ENCODE measurements around the gene ACMSD. TPM values are rescaled to one million over a fixed set of nuclear protein-coding genes. Genes with fewer than 3 reads are reported as not detected.
"Not testable (repeated sequence)": the region's sequence is repeated elsewhere in the genome, so short reads cannot be mapped to it uniquely, and the experiment has no call there.

The ACMSD gene
- total RNA-seq, 4 donors from 2014 or later, result not detected

DNA sequence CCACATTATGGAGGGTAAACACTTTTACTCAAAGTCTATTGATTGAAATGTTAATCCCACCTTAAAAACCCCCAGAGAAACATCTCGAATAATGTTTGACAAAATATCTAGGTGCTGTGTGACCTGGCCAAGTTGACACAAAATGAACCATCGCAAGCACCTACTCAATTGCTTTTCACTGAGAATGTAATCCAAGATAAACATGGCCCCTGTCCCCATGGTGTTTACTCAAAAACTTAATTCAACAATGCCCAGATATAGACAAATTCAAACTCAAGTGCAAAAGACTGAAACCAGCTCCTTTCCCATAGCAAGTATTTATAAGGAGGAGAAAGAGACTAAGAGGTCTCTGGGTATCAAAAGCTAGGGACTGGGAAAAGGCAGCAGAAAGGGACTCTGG, 15.0 kb upstream of the ACMSD start:
- intact Hi-C loops (cut with DNase I; ENCODE audit: low total_unique reads), result no loop called here
- H3K4me3 ChIP-seq (ENCODE audit: low read depth, poor library complexity, severe bottlenecking), result no peak overlapping the region
- no peak for DNase-seq (ENCODE audit: low spot score in 2 of 2)
- TF ChIP-seq POLR2A (IDR thresholded peaks at IDR 0.05) (no peak), CTCF (IDR thresholded peaks at IDR 0.05) (no peak)
- 85 to 89% methylated on average over 2 of the region's 2 CpGs for WGBS, 2 donors

DNA sequence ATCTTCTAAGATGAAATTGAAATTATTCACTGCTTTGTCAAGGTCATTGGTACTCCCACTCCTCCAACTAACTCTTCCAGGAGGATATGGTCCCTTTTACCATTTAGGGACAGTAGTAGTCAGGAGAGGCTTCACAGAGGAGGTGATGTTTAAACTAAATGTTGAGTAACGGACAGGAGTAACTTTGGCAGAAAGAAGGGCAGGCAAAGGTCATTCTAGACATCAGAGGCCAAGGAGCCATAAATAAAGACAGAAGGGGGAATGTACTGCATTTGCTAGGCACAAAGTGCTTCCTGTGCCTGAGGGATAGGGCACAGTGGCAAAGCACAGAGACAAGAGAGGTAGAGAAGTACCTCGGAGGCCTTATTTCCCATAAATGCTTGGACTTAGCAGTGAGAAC, 14.6 kb upstream of the ACMSD start:
- no peak for DNase-seq (ENCODE audit: low spot score in 2 of 2)
- no peak overlapping the region for H3K4me3 ChIP-seq (ENCODE audit: low read depth, poor library complexity, severe bottlenecking)
- 45 to 61% methylated on average over 2 of the region's 2 CpGs for WGBS, 2 donors
- intact Hi-C loops (cut with DNase I; ENCODE audit: low total_unique reads), result no loop called here
- TF ChIP-seq POLR2A (IDR thresholded peaks at IDR 0.05), result no peak
- no peak for TF ChIP-seq CTCF (IDR thresholded peaks at IDR 0.05)

GRCh38 chr2:134825716-134826115, 12.7 kb upstream of the ACMSD start:
- DNase-seq (ENCODE audit: low spot score in 2 of 2); H3K4me3 ChIP-seq (ENCODE audit: low read depth, poor library complexity, severe bottlenecking); intact Hi-C loops (cut with DNase I; ENCODE audit: low total_unique reads): not testable (repeated sequence)
- WGBS, 2 donors, result 81 to 88% methylated on average over 11 to 12 of the region's 13 CpGs

- no peak for DNase-seq (ENCODE audit: low spot score in 2 of 2)
- no peak overlapping the region for H3K4me3 ChIP-seq (ENCODE audit: low read depth, poor library complexity, severe bottlenecking)
- TF ChIP-seq POLR2A (IDR thresholded peaks at IDR 0.05) (no peak), CTCF (IDR thresholded peaks at IDR 0.05) (no peak)
- 91 to 95% methylated on average over 1 of the region's 1 CpG for WGBS, 2 donors
- intact Hi-C loops (cut with DNase I; ENCODE audit: low total_unique reads), result loop anchor here (10.0 kb wide), 1 partner anchor 1591 kb away; no protein-coding TSS in a partner anchor
Observed at GRCh38 chr2:134835471-134835870, 2.9 kb upstream of the ACMSD start.

- TF ChIP-seq CTCF (IDR thresholded peaks at IDR 0.05) (no peak), POLR2A (IDR thresholded peaks at IDR 0.05) (no peak)
- DNase-seq (ENCODE audit: low spot score in 2 of 2), result no peak
- WGBS, 2 donors, result 60 to 64% methylated on average over 2 of the region's 2 CpGs
- intact Hi-C loops (cut with DNase I; ENCODE audit: low total_unique reads), result loop anchor here (10.0 kb wide), 1 partner anchor 1592 kb away; no protein-coding TSS in a partner anchor
- no peak overlapping the region for H3K4me3 ChIP-seq (ENCODE audit: low read depth, poor library complexity, severe bottlenecking)
Observed at GRCh38 chr2:134836986-134837385, 1.4 kb upstream of the ACMSD start.

GRCh38 chr2:134839649-134840048, 1.2 kb downstream of the ACMSD start:
- intact Hi-C loops (cut with DNase I; ENCODE audit: low total_unique reads), result loop anchor here (10.0 kb wide), 1 partner anchor 1595 kb away; no protein-coding TSS in a partner anchor
- 90 to 93% methylated on average over 2 of the region's 2 CpGs for WGBS, 2 donors
- TF ChIP-seq CTCF (IDR thresholded peaks at IDR 0.05), result no peak
- no peak for TF ChIP-seq POLR2A (IDR thresholded peaks at IDR 0.05)
- DNase-seq (ENCODE audit: low spot score in 2 of 2), result no peak
- no peak overlapping the region for H3K4me3 ChIP-seq (ENCODE audit: low read depth, poor library complexity, severe bottlenecking)

All from lower leg skin (tissue), 4 donors.